Body of pancreas (tissue), 4 donors: ENCODE measurements around the gene STIM1.

Experiments
- CTCF ChIP-seq, 7 experiments: fragments of 450-650 bp in 4 of 7; fragments of 200-600 bp in 3 of 7; sonication (generic) in 3 of 7; IDR thresholded peaks; one replicate each; pipeline ENCODE4 v1.5.1; 2016 to 2019; ENCODE audit warnings: antibody characterized with exemption in 7 of 7
- POLR2A ChIP-seq, 3 donors: fragments of 450-650 bp; IDR thresholded peaks; one replicate each; pipeline ENCODE4 v1.6.1; 2016; ENCODE audit warnings: antibody characterized with exemption in 3 of 3, mild to moderate bottlenecking in 2 of 3

- TF ChIP-seq POLR2A (IDR thresholded peaks at IDR 0.05) (no peak), CTCF (IDR thresholded peaks at IDR 0.05) (no peak)
Observed at GRCh38 chr11:3815845-3816244, 39.6 kb upstream of the STIM1 start.
